Measurements from ENCODE around the gene NUMB.

- no peak for TF ChIP-seq EZH2 (IDR thresholded peaks at IDR 0.05; ENCODE audit: low read length, missing control alignments)
- TF ChIP-seq, protein P1, sequence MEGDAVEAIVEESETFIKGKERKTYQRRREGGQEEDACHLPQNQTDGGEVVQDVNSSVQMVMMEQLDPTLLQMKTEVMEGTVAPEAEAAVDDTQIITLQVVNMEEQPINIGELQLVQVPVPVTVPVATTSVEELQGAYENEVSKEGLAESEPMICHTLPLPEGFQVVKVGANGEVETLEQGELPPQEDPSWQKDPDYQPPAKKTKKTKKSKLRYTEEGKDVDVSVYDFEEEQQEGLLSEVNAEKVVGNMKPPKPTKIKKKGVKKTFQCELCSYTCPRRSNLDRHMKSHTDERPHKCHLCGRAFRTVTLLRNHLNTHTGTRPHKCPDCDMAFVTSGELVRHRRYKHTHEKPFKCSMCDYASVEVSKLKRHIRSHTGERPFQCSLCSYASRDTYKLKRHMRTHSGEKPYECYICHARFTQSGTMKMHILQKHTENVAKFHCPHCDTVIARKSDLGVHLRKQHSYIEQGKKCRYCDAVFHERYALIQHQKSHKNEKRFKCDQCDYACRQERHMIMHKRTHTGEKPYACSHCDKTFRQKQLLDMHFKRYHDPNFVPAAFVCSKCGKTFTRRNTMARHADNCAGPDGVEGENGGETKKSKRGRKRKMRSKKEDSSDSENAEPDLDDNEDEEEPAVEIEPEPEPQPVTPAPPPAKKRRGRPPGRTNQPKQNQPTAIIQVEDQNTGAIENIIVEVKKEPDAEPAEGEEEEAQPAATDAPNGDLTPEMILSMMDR (conservative IDR thresholded peaks at IDR 0.05 in 1 of 2, IDR thresholded peaks at IDR 0.05 in 1 of 2; ENCODE audit: low read depth in 1 of 2, low read length in 2 of 2): no peak
Measured at GRCh38 chr14:73437206-73437605, 21.1 kb downstream of the NUMB start.
